Measurements from ENCODE around the gene TC2N. TPM values are rescaled to one million over a fixed set of nuclear protein-coding genes. Genes with fewer than 3 reads are reported as not detected.
"Not testable (repeated sequence)": the region's sequence is repeated elsewhere in the genome, so short reads cannot be mapped to it uniquely, and the experiment has no call there.

TC2N gene
- total and polyA plus RNA-seq, 2 donors (not counting 3 experiments of a cell fraction or from before 2014, with no cell fraction given) = 0.40 TPM; not detected in 1

DNA sequence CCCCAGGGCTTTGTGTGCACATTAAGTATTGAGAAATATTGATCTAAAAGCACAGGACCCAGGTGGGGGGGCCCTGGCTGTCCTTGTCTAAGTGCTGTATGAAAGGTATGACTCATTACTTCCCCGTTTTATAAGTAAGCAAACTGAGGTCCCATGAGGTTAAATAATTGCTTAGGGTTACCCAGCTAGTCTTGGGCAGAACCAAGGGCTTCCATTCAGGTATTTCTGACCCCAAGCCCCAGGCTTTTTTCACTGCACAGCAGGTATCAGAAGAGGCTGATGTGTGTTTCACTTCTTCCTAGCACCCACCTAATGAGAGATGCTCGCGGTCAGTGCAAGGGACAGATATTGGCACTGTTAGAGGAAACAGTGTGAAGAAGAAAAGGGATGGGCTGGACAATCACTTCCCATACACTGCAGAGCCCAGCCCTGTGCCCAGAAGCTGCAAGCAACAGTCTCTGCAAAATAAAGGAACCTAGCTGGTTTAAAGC is 4.7 kb upstream of the TC2N start:
- no peak overlapping the region for H3K4me2 ChIP-seq (ENCODE audit: insufficient read depth, low read length)
- no peak overlapping the region for H3K27ac ChIP-seq (ENCODE audit: insufficient read depth, low read depth, low read length)
- ChIA-PET POLR2A (no interaction called here), CTCF (interaction anchor here (0.9 to 1.5 kb wide), 2 partner anchors 10 to 13 kb away, joined by 3 to 4 read pairs; no protein-coding TSS in a partner anchor)
- TF ChIP-seq, protein P1, sequence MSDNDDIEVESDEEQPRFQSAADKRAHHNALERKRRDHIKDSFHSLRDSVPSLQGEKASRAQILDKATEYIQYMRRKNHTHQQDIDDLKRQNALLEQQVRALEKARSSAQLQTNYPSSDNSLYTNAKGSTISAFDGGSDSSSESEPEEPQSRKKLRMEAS (IDR thresholded peaks at IDR 0.05; ENCODE audit: insufficient read depth, insufficient read length) = no peak
- TF ChIP-seq EZH2 (IDR thresholded peaks at IDR 0.05; ENCODE audit: borderline replicate concordance, low read depth, low read length, severe bottlenecking) (no peak), JUN (IDR thresholded peaks at IDR 0.05; ENCODE audit: borderline replicate concordance, insufficient read depth, insufficient read length, low read depth) (peak; percentile 8), FOS (IDR thresholded peaks at IDR 0.05; ENCODE audit: borderline replicate concordance, insufficient read depth, low read length) (no peak), GATA2 (IDR thresholded peaks at IDR 0.05; ENCODE audit: insufficient read depth, insufficient read length, low read depth, low read length) (no peak)
- TF ChIP-seq, protein P2, sequence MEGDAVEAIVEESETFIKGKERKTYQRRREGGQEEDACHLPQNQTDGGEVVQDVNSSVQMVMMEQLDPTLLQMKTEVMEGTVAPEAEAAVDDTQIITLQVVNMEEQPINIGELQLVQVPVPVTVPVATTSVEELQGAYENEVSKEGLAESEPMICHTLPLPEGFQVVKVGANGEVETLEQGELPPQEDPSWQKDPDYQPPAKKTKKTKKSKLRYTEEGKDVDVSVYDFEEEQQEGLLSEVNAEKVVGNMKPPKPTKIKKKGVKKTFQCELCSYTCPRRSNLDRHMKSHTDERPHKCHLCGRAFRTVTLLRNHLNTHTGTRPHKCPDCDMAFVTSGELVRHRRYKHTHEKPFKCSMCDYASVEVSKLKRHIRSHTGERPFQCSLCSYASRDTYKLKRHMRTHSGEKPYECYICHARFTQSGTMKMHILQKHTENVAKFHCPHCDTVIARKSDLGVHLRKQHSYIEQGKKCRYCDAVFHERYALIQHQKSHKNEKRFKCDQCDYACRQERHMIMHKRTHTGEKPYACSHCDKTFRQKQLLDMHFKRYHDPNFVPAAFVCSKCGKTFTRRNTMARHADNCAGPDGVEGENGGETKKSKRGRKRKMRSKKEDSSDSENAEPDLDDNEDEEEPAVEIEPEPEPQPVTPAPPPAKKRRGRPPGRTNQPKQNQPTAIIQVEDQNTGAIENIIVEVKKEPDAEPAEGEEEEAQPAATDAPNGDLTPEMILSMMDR (IDR thresholded peaks at IDR 0.05; ENCODE audit: extremely low read depth in 1 of 2, insufficient read depth in 1 of 2, low read depth in 1 of 2, low read length in 2 of 2) = no peak
- DNase-seq (ENCODE audit: low read depth, low spot score) = peak; percentile 19
- FAIRE-seq = no peak
- no peaks in the 10 kb centered on the region for H3K36me3 ChIP-seq (ENCODE audit: control insufficient read depth in 2 of 2, extremely low read depth in 1 of 2, insufficient read depth in 2 of 2, low read length in 2 of 2)
- H3K4me1 ChIP-seq (ENCODE audit: control insufficient read depth, extremely low read depth, insufficient read depth, low read length) = peaks cover 7% of the 10 kb centered on the region
- H4K20me1 ChIP-seq (replicated peaks; ENCODE audit: control insufficient read depth, extremely low read depth, insufficient read depth, low read length) = no peaks in the 10 kb centered on the region
- H3K9ac ChIP-seq (replicated peaks; ENCODE audit: extremely low read depth, insufficient read depth, low read length) = no peak overlapping the region
- no peaks in the 10 kb centered on the region for H3K9me1 ChIP-seq (replicated peaks; ENCODE audit: control insufficient read depth, extremely low read depth, insufficient read depth, low read length)
- intact Hi-C loops (cut with micrococcal nuclease) = no loop called here
- H3K79me2 ChIP-seq (ENCODE audit: control insufficient read depth, insufficient read depth, low read length) = no peaks in the 10 kb centered on the region
- BruUV-seq (replicated peaks) = no TSS peak
- H3K27me3 ChIP-seq (ENCODE audit: control insufficient read depth in 2 of 2, insufficient read depth in 2 of 2, low read length in 2 of 2) = no peaks in the 10 kb centered on the region
- no peaks in the 10 kb centered on the region for H3K9me3 ChIP-seq (replicated peaks; ENCODE audit: control insufficient read depth, insufficient read depth, low read length)
- no peak overlapping the region for H3K4me3 ChIP-seq (replicated peaks in 1 of 3; ENCODE audit: insufficient read depth in 1 of 3, low read depth in 1 of 3, low read length in 3 of 3)
- H2AFZ ChIP-seq (ENCODE audit: low read depth, low read length) = no peak overlapping the region
- dilution Hi-C loops (cut with MboI; ENCODE audit: extremely low pct_ligation_motif_present, low sequenced_read_pairs) = no loop called here

DNA sequence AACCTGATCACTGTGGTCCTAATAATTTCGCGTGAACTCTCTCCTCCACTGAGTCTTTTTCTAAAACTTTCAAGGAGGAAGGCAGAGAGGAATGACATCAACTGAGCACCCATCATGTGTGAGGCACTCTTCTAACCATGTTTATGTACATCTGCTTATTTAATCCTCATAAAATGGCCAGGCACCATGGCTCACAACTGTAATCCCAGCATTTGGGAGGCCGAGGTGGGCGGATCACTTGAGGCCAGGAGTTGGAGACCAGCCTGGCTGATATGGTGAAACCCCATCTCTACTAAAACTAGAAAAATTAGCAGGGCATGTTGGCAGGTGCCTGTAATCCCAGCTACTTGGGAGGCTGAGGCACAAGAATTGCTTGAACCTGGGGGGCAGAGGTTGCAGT is 4.1 kb upstream of the TC2N start:
- CTCF ChIA-PET = interaction anchor here (0.9 to 1.5 kb wide), 2 partner anchors 10 to 13 kb away, joined by 3 to 4 read pairs; no protein-coding TSS in a partner anchor
- dilution Hi-C loops (cut with MboI; ENCODE audit: extremely low pct_ligation_motif_present, low sequenced_read_pairs) = not testable (repeated sequence)

More for the DNA sequence above, 4.1 kb upstream of the TC2N start:
- H3K9me3 ChIP-seq (replicated peaks; ENCODE audit: control insufficient read depth, insufficient read depth, low read length); H3K79me2 ChIP-seq (ENCODE audit: control insufficient read depth, insufficient read depth, low read length); intact Hi-C loops (cut with micrococcal nuclease); POLR2A ChIA-PET; BruUV-seq (replicated peaks); H3K4me3 ChIP-seq (replicated peaks in 1 of 3; ENCODE audit: insufficient read depth in 1 of 3, low read depth in 1 of 3, low read length in 3 of 3); H3K27ac ChIP-seq (ENCODE audit: insufficient read depth, low read depth, low read length); FAIRE-seq; H4K20me1 ChIP-seq (replicated peaks; ENCODE audit: control insufficient read depth, extremely low read depth, insufficient read depth, low read length); H2AFZ ChIP-seq (ENCODE audit: low read depth, low read length); H3K4me2 ChIP-seq (ENCODE audit: insufficient read depth, low read length); H3K4me1 ChIP-seq (ENCODE audit: control insufficient read depth, extremely low read depth, insufficient read depth, low read length); DNase-seq (ENCODE audit: low read depth, low spot score); H3K27me3 ChIP-seq (ENCODE audit: control insufficient read depth in 2 of 2, insufficient read depth in 2 of 2, low read length in 2 of 2); H3K9me1 ChIP-seq (replicated peaks; ENCODE audit: control insufficient read depth, extremely low read depth, insufficient read depth, low read length); H3K36me3 ChIP-seq (ENCODE audit: control insufficient read depth in 2 of 2, extremely low read depth in 1 of 2, insufficient read depth in 2 of 2, low read length in 2 of 2); H3K9ac ChIP-seq (replicated peaks; ENCODE audit: extremely low read depth, insufficient read depth, low read length): not testable (repeated sequence)

Data from endothelial cell of umbilical vein (primary cell).